Left lobe of liver (tissue), 2 donors: Measurements from ENCODE around the gene RPL22L1. TPM values are rescaled to one million over a fixed set of nuclear protein-coding genes. Genes with fewer than 3 reads are reported as not detected.
"Not testable (repeated sequence)": the region's sequence is repeated elsewhere in the genome, so short reads cannot be mapped to it uniquely, and the experiment has no call there.

Source experiments
- ATAC-seq: fragments of 200-7000 bp; cut with Tn5 transposase; one replicate; pipeline ENCODE4 v1.9.1; 2020; ENCODE audit warnings: mild to moderate bottlenecking, moderate library complexity
- DNase-seq: peaks from one replicate; pipeline ENCODE4 v3.0.0-alpha.2; 2020; ENCODE audit warnings: low spot score
- total RNA-seq: library from RNA; stranded (reverse); gene quantifications from one replicate; pipeline ENCODE4 v1.2.1, GENCODE V29; 2021
- donor health status: DM: no; HTN: no; CAD: no; lungs with moderate emphysema.
- donor health status: DM: no; HTN: yes; CAD: no.

Gene RPL22L1
- total RNA-seq, 1 donor from 2014 or later: 12.9 TPM

DNA sequence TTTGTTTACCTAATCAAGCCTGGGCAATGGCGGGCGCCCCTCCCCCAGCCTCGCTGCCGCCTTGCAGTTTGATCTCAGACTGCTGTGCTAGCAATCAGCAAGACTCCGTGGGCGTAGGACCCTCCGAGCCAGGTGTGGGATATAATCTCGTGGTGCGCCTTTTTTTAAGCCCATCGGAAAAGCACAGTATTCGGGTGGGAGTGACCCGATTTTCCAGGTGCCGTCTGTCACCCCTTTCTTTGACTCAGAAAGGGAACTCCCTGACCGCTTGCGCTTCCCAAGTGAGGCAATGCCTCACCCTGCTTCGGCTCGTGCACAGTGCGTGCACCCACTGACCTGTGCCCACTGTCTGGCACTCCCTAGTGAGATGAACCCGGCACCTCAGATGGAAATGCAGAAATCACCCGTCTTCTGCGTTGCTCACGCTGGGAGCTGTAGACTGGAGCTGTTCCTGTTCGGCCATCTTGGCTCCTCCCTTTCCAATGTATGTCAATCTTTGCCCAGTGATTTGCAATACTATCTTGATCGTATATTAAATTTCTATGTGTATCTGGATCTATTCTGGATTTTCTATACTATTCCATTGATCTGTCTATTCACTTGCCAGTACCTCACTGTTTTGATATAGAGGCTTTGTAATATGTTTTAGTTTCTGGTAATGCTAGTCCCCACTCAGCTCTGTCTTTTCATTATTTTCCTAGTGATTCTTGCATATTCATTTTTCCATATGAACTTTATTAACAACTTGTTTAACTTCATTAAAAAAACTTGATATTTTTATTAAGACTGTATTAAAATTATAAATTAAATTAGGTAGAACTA, 14.3 kb upstream of the RPL22L1 start:
- DNase-seq, ATAC-seq: not testable (repeated sequence)

DNA sequence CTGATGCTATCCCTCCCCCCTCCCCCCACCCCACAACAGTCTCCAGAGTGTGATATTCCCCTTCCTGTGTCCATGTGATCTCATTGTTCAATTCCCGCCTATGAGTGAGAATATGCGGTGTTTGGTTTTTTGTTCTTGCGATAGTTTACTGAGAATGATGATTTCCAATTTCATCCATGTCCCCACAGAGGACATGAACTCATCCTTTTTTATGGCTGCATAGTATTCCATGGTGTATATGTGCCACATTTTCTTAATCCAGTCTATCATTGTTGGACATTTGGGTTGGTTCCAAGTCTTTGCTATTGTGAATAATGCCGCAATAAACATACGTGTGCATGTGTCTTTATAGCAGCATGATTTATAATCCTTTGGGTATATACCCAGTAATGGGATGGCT, 8.7 kb upstream of the RPL22L1 start:
- DNase-seq: not testable (repeated sequence)

DNA sequence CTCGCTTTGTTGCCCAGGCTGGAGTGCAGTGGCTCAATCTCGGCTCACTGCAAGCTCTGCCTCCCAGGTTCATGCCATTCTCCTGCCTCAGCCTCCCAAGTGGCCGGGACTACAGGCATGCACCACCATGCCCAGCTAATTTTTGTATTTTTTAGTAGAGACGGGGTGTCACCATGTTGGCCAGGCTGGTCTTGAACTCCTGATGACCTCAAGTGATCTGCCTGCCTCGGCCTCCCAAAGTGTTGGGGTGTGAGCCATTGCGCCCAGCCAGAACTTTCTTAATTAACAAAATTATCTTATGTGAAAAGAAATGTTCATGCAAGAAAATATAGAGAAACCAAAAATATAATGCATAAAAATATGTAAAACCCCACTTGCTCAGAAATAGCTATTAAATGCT, 7.3 kb upstream of the RPL22L1 start:
- DNase-seq, ATAC-seq: not testable (repeated sequence)

More for the DNA sequence above, 8.7 kb upstream of the RPL22L1 start:
- not testable (repeated sequence) for ATAC-seq

DNA sequence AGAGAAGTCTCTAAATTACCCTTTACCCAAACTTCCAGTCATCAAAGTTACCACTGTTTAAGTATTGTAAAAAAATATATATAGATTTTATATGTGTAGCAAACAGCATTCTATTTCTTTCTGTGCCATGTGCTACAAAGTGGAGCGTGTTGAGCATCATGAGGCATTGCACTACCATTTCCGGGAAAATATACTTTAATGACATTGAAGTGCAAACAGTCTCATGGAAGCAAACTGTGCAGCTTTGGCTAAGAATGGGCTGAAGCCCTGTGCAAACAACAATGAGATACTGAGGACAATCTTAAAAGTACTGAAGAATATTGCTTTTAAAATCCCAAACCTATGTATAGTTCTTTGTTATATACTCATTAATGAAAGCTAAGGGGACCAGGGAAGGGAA, 6.5 kb upstream of the RPL22L1 start:
- no peak for ATAC-seq
- no peak for DNase-seq

DNA sequence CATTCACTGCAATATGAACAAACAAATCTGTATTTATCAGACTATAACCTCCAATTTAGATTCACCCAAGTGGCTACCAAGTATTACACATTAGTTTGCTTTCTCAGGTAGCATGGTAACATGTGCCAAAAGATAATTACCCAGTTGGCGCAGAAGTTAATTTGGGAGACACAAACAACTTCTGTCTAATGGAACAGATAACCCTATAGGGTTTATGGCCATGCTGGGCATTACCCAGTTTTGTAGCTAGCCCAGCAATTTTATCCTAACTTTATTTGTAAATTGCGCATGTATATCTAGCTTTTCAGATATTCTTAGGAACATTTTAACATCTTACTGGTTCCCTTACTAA, 780 bp downstream of the RPL22L1 start:
- no peak for ATAC-seq

DNA sequence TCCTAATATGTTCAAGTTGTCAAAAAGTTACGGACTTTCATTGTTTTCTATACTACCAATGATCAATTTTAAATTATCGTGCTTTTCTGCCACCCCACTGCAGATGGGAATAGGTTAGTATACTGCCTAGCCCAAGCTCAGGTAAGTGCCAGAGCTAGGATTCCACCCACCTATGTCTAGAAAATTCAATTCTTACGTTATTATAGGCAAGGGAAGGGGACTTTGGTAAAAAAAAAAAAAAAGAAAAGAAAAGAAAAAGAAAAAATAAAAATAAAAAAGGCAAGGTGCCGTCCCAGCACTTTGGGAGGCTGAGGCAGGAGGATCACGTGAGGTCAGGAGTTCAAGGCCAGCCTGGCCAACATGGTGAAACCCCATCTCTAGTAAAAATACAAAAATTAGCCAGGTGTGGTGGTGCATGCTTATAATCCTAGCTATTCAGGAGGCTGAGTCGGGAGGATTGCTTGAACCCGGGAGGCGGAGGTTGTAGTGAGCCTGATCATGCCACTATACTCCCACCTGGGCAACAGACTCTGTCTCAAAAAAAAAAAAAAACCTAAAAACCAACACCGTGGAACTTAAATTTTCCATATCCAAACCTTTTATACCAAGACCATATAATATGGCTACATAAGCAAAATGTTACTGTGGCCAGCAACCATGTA, 1.3 kb downstream of the RPL22L1 start:
- DNase-seq (no peak), ATAC-seq (no peak)

More for the DNA sequence above, 780 bp downstream of the RPL22L1 start:
- no peak for DNase-seq

DNA sequence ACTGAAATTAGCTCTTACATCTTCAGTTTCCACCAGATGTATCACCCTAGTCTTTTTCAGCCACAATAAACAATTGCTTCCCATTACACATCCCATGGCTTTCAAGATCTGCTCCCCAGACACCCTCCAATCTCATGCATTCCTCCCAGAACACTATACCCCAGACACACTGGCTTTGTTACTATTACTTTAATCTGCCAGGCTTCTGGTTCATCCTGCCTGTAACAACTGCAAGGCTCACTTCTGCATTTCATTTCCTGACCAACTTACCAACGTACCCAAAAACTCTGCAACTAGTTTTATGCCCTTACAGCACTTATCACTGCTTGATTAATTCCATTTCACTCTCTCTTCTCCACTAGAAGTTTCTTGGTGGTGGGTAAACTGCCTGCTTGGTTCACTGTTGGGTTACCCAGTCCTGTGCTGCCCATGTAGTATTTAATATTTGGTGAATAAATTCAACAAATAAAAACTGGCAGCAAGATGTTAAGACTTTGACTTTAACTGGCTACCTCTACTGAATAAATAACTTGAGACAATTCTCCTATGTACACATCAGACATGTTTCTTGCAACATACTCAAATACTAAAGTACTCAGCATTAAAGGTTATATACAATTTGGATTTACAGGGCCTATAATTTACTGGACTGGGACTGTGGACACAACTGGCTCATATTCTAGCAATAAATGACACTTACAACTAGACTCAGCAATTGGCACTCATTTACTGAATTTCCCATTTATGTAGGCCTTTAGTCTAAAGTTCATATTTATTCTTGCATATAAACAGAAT, 2.7 kb downstream of the RPL22L1 start:
- DNase-seq (no peak), ATAC-seq (no peak)

DNA sequence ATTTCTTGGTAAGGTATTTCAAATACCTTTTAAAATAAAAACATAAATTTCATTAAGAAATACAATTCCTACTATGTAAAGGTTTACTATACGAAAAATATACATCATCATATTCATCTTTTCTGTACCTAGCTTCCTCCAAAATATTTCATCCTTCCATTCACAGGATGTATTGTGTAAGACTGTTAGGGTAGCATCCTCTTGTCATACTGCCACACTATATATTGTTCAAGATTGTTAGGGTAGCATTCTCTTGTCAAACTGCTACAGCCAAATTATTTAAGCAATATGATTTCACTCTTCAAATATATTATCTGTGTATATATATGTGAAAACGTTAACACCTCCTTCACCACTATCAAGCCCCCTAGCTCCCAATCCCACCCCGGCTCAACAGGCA, 3.5 kb downstream of the RPL22L1 start:
- ATAC-seq (no peak), DNase-seq (no peak)

DNA sequence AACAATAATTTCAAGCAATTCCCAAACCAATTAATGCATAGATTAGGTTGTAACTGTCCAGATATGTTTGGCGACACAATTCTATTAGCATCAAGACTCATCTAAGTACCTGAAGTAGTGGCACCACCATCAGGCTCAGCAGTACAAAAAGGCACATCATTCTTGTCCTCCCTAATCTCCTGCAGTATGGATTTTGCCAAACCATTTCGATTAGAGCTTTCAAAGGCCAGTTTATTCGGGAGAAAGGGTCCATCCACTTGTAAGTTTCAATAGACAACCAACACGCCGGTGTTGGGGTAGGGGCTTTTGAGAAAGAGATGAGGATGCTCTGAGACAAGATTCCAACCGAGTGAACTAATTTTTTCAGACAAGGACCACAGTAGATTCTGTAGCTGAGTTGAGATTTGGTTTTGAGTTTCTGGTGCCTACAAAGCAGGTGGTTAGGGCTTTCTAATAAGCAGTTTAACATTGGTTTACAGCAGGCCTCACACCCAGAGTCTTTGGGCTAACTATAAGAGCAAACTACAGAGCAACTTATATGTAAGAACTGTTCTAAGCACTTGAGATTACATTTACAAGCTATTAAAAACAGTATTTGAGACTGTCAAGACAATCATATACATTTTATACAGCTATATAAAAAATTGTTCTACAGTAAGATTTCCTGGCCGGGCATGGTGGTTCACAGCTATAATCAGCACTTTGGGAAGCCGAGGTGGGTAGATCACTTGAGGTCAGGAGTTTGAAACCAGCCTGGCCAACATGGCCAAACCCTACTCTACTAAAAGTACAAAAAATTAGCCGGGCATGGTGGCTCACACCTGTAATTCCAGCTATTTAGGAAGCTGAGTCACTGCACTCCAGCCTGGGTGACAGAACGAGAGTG, 4.5 kb downstream of the RPL22L1 start:
- no peak for ATAC-seq
- DNase-seq: no peak

DNA sequence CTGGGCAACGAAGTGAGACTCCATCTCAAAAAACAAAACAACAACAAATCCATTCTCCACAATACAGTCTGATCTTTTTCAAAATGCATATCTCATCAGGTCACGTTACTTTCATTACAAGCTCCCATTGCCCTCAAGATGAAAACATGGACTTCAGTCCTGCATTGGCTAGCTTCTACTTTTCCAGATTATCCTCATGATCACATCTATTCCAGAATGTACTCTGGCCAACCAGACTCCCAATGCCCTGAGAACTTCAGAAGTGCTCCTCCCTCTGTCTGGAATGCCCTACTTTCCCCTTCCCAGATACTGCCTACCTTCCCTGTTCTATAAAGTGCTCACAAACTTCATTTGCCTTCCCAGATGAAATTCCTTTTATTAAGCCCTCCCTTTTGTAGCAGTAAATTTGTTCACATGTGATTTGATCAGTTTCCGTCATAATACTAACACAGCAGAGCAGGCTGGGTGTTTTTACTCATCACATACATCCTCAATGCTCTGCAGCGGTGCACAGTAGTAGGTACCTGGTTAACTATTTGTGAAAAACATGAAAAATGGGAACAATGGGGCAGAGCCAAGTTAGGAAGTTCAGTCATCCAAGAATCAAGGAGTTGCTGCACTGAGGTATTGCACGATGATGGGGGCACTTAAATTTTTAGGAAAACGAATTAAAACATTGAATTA, 5.3 kb downstream of the RPL22L1 start:
- peak; percentile 63 for ATAC-seq
- no peak for DNase-seq

DNA sequence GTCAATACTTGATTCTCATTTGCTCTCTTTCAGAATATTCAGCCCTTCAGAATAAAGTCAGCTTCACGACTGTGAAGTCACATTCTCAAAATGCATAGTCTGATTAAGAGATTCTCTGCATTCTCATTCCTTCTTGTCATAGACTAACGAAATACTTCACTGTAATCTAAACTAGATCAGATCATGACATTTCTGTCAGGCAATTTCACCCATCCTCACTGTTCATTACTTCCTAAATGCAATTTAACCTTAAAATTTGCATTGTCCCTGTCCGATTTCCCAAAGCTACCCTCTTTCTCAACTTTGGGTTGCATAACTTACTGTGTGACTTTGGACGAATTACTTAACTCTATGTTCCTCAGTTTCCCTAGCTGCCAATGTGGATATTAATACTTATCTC, 6.2 kb downstream of the RPL22L1 start:
- DNase-seq (no peak), ATAC-seq (no peak)

DNA sequence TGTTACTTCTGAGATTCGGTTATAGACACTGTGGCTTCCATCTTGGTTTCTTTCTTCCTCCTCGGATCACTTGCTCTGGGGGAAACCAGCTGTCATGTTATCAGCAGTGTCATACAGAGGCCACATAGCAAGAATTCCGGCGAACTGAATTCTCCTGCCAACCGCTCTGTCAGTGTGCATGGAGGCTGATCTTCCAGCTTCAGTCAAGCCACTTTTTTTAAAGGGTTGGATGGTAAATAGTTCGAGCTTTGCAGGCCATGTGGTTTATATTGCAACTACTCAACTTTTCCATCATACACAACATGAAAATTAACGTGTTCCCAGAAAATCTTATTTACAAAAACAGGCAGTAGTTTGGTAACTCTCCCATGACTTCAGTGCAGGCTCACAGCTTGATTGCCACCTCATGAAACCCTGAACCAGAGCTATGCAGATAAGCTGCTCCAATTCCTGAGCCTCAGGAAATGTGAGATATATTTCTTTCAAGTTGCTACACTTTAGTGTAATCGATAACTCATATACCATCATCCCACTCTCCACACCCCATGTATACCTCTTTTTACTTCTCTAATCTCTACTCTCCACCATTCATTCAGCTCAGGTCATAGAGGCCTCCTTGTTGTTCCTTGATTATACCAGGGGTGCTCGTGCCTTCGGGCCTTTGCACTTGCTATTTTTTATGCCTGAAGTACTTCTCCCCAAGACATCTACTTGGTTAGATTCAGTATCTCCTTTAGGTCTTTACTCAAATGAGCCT, 7.2 kb downstream of the RPL22L1 start:
- DNase-seq (no peak), ATAC-seq (no peak)

DNA sequence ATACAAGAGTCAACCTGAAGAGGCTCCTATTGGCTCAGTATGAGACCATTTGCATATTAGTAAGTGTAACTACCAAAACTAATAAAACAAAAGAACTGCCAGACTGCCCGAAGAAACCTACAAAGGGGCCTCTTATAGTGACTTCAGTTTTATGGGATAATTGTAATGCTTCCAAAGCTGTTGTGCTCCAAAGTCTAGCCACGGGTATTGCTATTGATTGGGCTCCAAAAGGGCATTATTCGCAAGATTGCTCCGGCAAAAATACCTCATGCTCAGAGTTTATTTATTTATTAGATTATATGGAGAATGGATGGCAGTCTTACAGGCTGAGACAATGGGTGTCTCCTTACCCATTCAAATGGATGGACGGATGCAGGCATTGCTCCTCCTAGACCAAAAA, 11.4 kb downstream of the RPL22L1 start:
- DNase-seq (no peak), ATAC-seq (peak; percentile 36)

DNA sequence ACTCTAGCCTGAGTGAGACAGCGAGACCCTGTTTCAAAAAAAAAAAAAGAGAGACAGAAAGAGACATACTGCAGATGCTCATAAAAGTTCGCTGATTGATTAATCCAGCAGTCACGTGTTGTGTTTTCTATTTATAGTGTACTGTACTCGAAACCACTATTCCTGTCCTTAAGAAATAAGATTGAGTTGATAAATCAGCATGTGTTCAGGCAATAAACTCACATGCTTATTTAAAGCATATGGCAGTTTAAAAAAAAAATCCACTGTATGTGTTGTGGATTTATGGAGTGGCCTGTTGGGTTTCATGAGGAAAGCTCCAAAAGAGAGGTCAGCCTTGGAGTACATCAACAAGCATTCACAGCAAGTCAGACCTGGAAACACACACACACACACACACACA, 17.7 kb downstream of the RPL22L1 start:
- no peak for DNase-seq
- ATAC-seq: no peak

DNA sequence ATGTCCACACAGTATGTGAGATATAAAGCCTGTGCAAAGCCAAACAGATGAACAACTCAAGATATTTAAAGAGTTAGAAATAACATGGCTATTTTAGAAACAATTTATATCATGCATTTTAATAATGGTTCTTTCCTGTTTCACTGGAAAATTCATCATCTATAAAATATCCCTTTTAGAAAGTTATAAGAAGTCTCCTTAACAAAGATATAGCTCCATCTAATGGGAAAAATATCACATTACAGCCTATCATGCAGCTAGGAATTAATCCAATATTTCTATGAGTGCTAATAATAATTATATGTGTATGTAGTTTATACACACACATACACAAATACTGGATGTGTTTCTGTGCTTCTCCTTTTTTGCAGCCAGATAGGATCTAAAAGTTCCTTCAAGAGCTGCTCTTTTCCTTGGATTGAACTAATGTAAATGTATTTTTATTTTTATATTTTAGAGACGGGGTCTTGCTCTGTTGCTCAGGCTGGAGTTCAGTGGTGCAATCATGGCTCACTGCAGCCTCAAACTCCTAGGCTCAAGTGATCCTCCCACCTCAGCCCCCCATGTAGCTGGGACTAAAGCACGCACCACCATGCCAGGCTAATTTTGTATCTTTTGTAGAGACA, 21.6 kb downstream of the RPL22L1 start:
- ATAC-seq: peak; percentile 31
- DNase-seq: no peak

DNA sequence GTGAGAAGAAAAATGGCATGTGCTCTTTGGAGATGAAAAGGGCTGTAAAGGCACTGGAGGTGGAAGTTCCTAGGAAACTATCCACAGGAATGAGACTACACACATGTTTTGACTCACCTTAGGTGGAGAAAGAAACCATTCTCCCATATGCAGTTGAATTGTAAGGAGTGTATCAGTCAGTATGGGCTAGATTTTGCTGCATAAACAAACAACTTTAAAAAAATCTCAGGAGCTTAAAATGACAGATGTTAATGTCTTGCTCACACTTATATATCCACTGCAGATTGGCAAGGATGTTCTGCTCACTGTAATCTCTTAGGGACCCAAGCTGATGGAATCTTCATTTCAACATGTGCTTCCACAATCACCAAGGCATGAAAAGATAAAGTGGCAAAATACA, 25.6 kb downstream of the RPL22L1 start:
- no peak for ATAC-seq

DNA sequence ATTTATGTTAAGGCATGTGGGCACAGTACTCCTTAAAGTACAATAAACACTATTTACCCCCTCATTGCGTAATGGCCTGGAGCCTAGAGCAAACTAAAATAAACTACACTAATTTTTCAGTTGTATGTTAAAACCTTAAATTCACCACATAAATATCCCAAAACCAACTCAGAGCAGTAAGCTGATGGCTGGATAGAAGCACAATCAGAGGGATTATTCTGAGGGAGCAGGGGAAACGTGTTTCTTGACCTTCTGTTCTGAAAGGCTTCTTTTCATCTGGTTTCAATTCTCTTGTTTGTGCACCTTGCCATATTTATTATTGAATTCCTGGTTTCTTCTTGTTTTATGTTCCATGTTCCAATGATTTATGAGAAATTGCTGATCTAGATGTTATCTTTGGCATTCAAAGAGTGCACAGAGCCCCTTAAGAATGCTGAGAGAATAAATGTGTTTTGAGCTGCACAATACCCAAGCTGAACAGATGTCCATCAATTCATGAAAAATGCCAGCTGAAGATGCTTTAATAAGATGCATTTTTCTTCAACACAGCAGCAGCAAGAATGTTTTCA, 29.6 kb downstream of the RPL22L1 start:
- ATAC-seq (no peak), DNase-seq (no peak)

More for the DNA sequence above, 25.6 kb downstream of the RPL22L1 start:
- no peak for DNase-seq

DNA sequence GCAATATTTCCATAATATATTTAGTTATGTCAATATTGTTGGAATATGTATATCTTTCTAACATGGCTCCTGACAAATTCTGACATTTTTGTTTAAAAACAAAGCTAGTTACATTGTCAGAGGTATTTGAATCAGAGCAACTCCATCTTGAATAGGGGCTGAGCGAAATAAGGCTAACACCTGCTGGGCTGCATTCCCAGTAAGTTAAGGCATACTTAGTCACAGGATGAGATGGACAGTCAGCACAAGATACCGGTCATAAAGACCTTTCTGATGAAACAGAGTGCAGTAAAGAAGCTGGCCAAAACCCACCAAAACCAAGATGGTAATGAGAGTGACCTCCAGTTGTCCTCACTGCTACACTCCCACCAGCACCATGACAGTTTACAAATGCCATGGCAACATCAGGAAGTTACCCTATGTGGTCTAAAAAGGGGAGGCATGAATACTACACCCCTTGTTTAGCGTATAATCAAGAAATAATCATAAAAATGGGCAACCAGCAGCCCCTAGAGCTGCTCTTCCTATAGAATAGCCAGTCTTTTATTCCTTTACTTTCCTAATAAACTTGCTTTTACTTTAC, 30.4 kb downstream of the RPL22L1 start:
- ATAC-seq: no peak

More for the DNA sequence above, 30.4 kb downstream of the RPL22L1 start:
- DNase-seq: no peak
